Breast epithelium (tissue), 4 donors: Measurements from ENCODE around the gene ENAM. TPM values are rescaled to one million over a fixed set of nuclear protein-coding genes. Genes with fewer than 3 reads are reported as not detected.

ENCODE experiments used
- DNase-seq, 2 donors: peaks; one replicate each; pipeline ENCODE4 v3.0.0-alpha.2; 2019; ENCODE audit warnings: low spot score in 2 of 2
- H3K27ac ChIP-seq, 2 donors: fragments of 200-600 bp; sonication (generic) in 1 of 2; one replicate each; pipeline ENCODE4 v1.5.1; 2016 to 2019; ENCODE audit warnings: mild to moderate bottlenecking in 1 of 2
- H3K27me3 ChIP-seq, 2 donors: fragments of 200-600 bp; sonication (generic) in 1 of 2; one replicate each; pipeline versions ENCODE4 v1.5.1 to v1.6.0; 2017 to 2019; ENCODE audit warnings: control low read depth in 1 of 2, mild to moderate bottlenecking in 1 of 2
- H3K36me3 ChIP-seq: fragments of 200-600 bp; one replicate; pipeline ENCODE4 v1.5.1; 2019
- H3K4me1 ChIP-seq, 2 donors: fragments of 200-600 bp; sonication (generic); one replicate each; pipeline ENCODE4 v1.5.1; 2016 to 2019; ENCODE audit warnings: control low read depth in 1 of 2
- H3K4me3 ChIP-seq, 3 donors: fragments of 200-600 bp; sonication (generic); 1 replicate in 2 of 3; 2 replicates in 1 of 3; pipeline ENCODE4 v1.5.1; 2016 to 2019; ENCODE audit warnings: mild to moderate bottlenecking in 3 of 3, moderate library complexity in 2 of 3
- H3K9me3 ChIP-seq, 2 donors: fragments of 200-600 bp; sonication (generic) in 1 of 2; one replicate each; pipeline ENCODE4 v1.5.1; 2016 to 2019; ENCODE audit warnings: control low read depth in 1 of 2
- CTCF ChIP-seq, 3 donors: fragments of 450-650 bp; IDR thresholded peaks; one replicate each; pipeline ENCODE4 v1.5.1; 2016 to 2017; ENCODE audit warnings: antibody characterized with exemption in 3 of 3, mild to moderate bottlenecking in 3 of 3, moderate library complexity in 3 of 3
- POLR2A ChIP-seq: fragments of 450-650 bp; IDR thresholded peaks from one replicate; pipeline ENCODE4 v1.6.1; 2016; ENCODE audit warnings: antibody characterized with exemption, mild to moderate bottlenecking, moderate library complexity
- POLR2AphosphoS5 ChIP-seq, 3 donors: sonication (generic); formaldehyde crosslinking; IDR thresholded peaks; one replicate each; pipeline ENCODE4 v1.6.1; 2017; ENCODE audit warnings: antibody characterized with exemption in 3 of 3
- intact Hi-C: fragments of 100-400 bp; cut with DNase I; formaldehyde crosslinking; loops from one replicate; pipeline ENCODE4 v1.15.1; 2023; ENCODE audit warnings: low total_unique reads
- total RNA-seq, 3 donors: library from RNA; depleted of rRNA; stranded (reverse); fragments of >200 nt; gene quantifications; one replicate each; pipeline ENCODE4 v1.1.0, GENCODE V29; 2016

Gene ENAM
- total RNA-seq, 3 donors from 2014 or later: 0.32 TPM; not detected in 2

GRCh38 chr4:70589785-70590184 lies 38.8 kb upstream of the ENAM start:
- Histone ChIP-seq H3K4me3 (no peak overlapping the region), H3K27me3 (no peaks in the 10 kb centered on the region), H3K36me3 (no peaks in the 10 kb centered on the region), H3K9me3 (no peaks in the 10 kb centered on the region), H3K27ac (no peak overlapping the region), H3K4me1 (no peaks in the 10 kb centered on the region)
- no peak for TF ChIP-seq CTCF (IDR thresholded peaks at IDR 0.05)
- no peak for TF ChIP-seq POLR2A
- no peak for TF ChIP-seq POLR2AphosphoS5 (IDR thresholded peaks at IDR 0.05)
- intact Hi-C loops: no loop called here
- no peak for DNase-seq

GRCh38 chr4:70591955-70592582 lies 36.5 kb upstream of the ENAM start, which contains the start of gene AMBN:
Gene AMBN (plus strand): TSS chr4:70592256. CDS start chr4:70592359, 103 bp downstream.
- H3K9me3 ChIP-seq: no peaks in the 10 kb centered on the region
- intact Hi-C loops: no loop called here
- no peak within 1 kb of the TSS for H3K27ac ChIP-seq
- H3K27me3 ChIP-seq: no peaks in the 10 kb centered on the region
- H3K36me3 ChIP-seq: no peaks in the 10 kb centered on the region
- DNase-seq: no peak
- H3K4me1 ChIP-seq: no peaks in the 10 kb centered on the region
- no peak for TF ChIP-seq POLR2A
- no peak for TF ChIP-seq CTCF (IDR thresholded peaks at IDR 0.05)
- no peak for TF ChIP-seq POLR2AphosphoS5 (IDR thresholded peaks at IDR 0.05)
- no peak within 1 kb of the TSS for H3K4me3 ChIP-seq

- no peak for DNase-seq
- no peaks in the 10 kb centered on the region for H3K36me3 ChIP-seq
- H3K4me3 ChIP-seq: no peak overlapping the region
- intact Hi-C loops: no loop called here
- H3K4me1 ChIP-seq: no peaks in the 10 kb centered on the region
- H3K27me3 ChIP-seq: no peaks in the 10 kb centered on the region
- no peak for TF ChIP-seq CTCF (IDR thresholded peaks at IDR 0.05)
- no peak for TF ChIP-seq POLR2AphosphoS5 (IDR thresholded peaks at IDR 0.05)
- TF ChIP-seq POLR2A: no peak
- no peak overlapping the region for H3K27ac ChIP-seq
- H3K9me3 ChIP-seq: no peaks in the 10 kb centered on the region
Observed at GRCh38 chr4:70594196-70594595, 34.3 kb upstream of the ENAM start.

- Histone ChIP-seq H3K9me3 (no peaks in the 10 kb centered on the region), H3K4me1 (no peaks in the 10 kb centered on the region), H3K27me3 (no peaks in the 10 kb centered on the region), H3K36me3 (no peaks in the 10 kb centered on the region), H3K4me3 (no peak overlapping the region), H3K27ac (no peak overlapping the region)
- intact Hi-C loops: no loop called here
- no peak for DNase-seq
- TF ChIP-seq POLR2A: no peak
- TF ChIP-seq CTCF (IDR thresholded peaks at IDR 0.05): no peak
- TF ChIP-seq POLR2AphosphoS5 (IDR thresholded peaks at IDR 0.05): no peak
Observed at GRCh38 chr4:70600305-70600704, 28.2 kb upstream of the ENAM start.

GRCh38 chr4:70600977-70601376 lies 27.6 kb upstream of the ENAM start:
- H3K27me3 ChIP-seq: no peaks in the 10 kb centered on the region
- TF ChIP-seq POLR2AphosphoS5 (IDR thresholded peaks at IDR 0.05) (no peak), POLR2A (no peak), CTCF (IDR thresholded peaks at IDR 0.05) (no peak)
- intact Hi-C loops: no loop called here
- H3K36me3 ChIP-seq: no peaks in the 10 kb centered on the region
- no peaks in the 10 kb centered on the region for H3K9me3 ChIP-seq
- H3K27ac ChIP-seq: no peak overlapping the region
- DNase-seq: no peak
- H3K4me3 ChIP-seq: no peak overlapping the region
- H3K4me1 ChIP-seq: no peaks in the 10 kb centered on the region
